Iris pigment epithelial cell (primary cell): ENCODE measurements around the gene COASY.
"Not testable (repeated sequence)": the region's sequence is repeated elsewhere in the genome, so short reads cannot be mapped to it uniquely, and the experiment has no call there.

Experiments
- DNase-seq: peaks from one replicate; pipeline ENCODE4 v3.0.0-alpha.2; 2011; ENCODE audit warnings: low read depth

The COASY gene

GRCh38 chr17:42553161-42553818 lies 8.7 kb upstream of the COASY start:
- DNase-seq: no peak

GRCh38 chr17:42553866-42554249 lies 8.1 kb upstream of the COASY start:
- no peak for DNase-seq

GRCh38 chr17:42554250-42555121 lies 7.5 kb upstream of the COASY start:
- peak; percentile 72 for DNase-seq

- DNase-seq: no peak
Measured at GRCh38 chr17:42555122-42555622, 6.8 kb upstream of the COASY start.

- DNase-seq: not testable (repeated sequence)
Measured at GRCh38 chr17:42555961-42556617, 5.9 kb upstream of the COASY start.

- DNase-seq: no peak
Measured at GRCh38 chr17:42559075-42559474, 2.9 kb upstream of the COASY start.

GRCh38 chr17:42560246-42560645 lies 1.7 kb upstream of the COASY start:
- DNase-seq: no peak

- DNase-seq: peak; percentile 51
Measured at GRCh38 chr17:42562388-42563142, 617 bp downstream of the COASY start.

- no peak for DNase-seq
Measured at GRCh38 chr17:42563143-42563509, 1.2 kb downstream of the COASY start.

GRCh38 chr17:42563543-42563942 lies 1.6 kb downstream of the COASY start:
- DNase-seq: no peak

GRCh38 chr17:42563950-42564349 lies 2.0 kb downstream of the COASY start:
- no peak for DNase-seq

- no peak for DNase-seq
Measured at GRCh38 chr17:42564815-42565522, 3.0 kb downstream of the COASY start.

GRCh38 chr17:42565523-42566214 lies 3.7 kb downstream of the COASY start:
- no peak for DNase-seq

- no peak for DNase-seq
Measured at GRCh38 chr17:42566215-42566882, 4.4 kb downstream of the COASY start.

- peak; percentile 79 for DNase-seq
Measured at GRCh38 chr17:42566883-42567573, 5.1 kb downstream of the COASY start, which contains the start of gene MLX. Gene MLX (plus strand): TSS chr17:42567100. CDS start chr17:42567125, 25 bp downstream.

- no peak for DNase-seq
Measured at GRCh38 chr17:42568341-42569111, 6.6 kb downstream of the COASY start.

- DNase-seq: no peak
Measured at GRCh38 chr17:42571435-42572225, 9.7 kb downstream of the COASY start.

GRCh38 chr17:42573095-42573494 lies 11.1 kb downstream of the COASY start:
- no peak for DNase-seq
